ENCODE results near the gene ZNF426.
"Not testable (repeated sequence)": the region's sequence is repeated elsewhere in the genome, so short reads cannot be mapped to it uniquely, and the experiment has no call there.

ZNF426 gene

GRCh38 chr19:9566729-9567128 is 28.3 kb upstream of the ZNF426 start:
- no peak for DNase-seq (ENCODE audit: low spot score)
- in situ Hi-C loops (cut with MboI; ENCODE audit: low pct_unique_long_range_greater_than_20kb, low sequenced_read_pairs, unreplicated experiment) = no loop called here
- no peak for TF ChIP-seq CTCF (IDR thresholded peaks at IDR 0.05; ENCODE audit: extremely low read depth, insufficient read depth, missing control alignments)

GRCh38 chr19:9565900-9566705 is 27.7 kb upstream of the ZNF426 start:
- DNase-seq (ENCODE audit: low spot score) = no peak
- in situ Hi-C loops (cut with MboI; ENCODE audit: low pct_unique_long_range_greater_than_20kb, low sequenced_read_pairs, unreplicated experiment) = no loop called here
- no peak for TF ChIP-seq CTCF (IDR thresholded peaks at IDR 0.05; ENCODE audit: extremely low read depth, insufficient read depth, missing control alignments)

GRCh38 chr19:9552536-9553274 is 14.3 kb upstream of the ZNF426 start:
- TF ChIP-seq CTCF (IDR thresholded peaks at IDR 0.05; ENCODE audit: extremely low read depth, insufficient read depth, missing control alignments) = no peak
- DNase-seq (ENCODE audit: low spot score) = no peak
- in situ Hi-C loops (cut with MboI; ENCODE audit: low pct_unique_long_range_greater_than_20kb, low sequenced_read_pairs, unreplicated experiment) = no loop called here

- no peak for TF ChIP-seq CTCF (IDR thresholded peaks at IDR 0.05; ENCODE audit: extremely low read depth, insufficient read depth, missing control alignments)
- in situ Hi-C loops (cut with MboI; ENCODE audit: low pct_unique_long_range_greater_than_20kb, low sequenced_read_pairs, unreplicated experiment) = no loop called here
- DNase-seq (ENCODE audit: low spot score) = no peak
Measured at GRCh38 chr19:9547870-9548269, 9.4 kb upstream of the ZNF426 start.

- DNase-seq (ENCODE audit: low spot score); in situ Hi-C loops (cut with MboI; ENCODE audit: low pct_unique_long_range_greater_than_20kb, low sequenced_read_pairs, unreplicated experiment): not testable (repeated sequence)
Measured at GRCh38 chr19:9541281-9541680, 2.8 kb upstream of the ZNF426 start.

GRCh38 chr19:9539921-9540320 is 1.5 kb upstream of the ZNF426 start:
- in situ Hi-C loops (cut with MboI; ENCODE audit: low pct_unique_long_range_greater_than_20kb, low sequenced_read_pairs, unreplicated experiment); DNase-seq (ENCODE audit: low spot score): not testable (repeated sequence)

- DNase-seq (ENCODE audit: low spot score); in situ Hi-C loops (cut with MboI; ENCODE audit: low pct_unique_long_range_greater_than_20kb, low sequenced_read_pairs, unreplicated experiment): not testable (repeated sequence)
Measured at GRCh38 chr19:9539201-9539600, 756 bp upstream of the ZNF426 start.

GRCh38 chr19:9535934-9536333 is 2.5 kb downstream of the ZNF426 start:
- in situ Hi-C loops (cut with MboI; ENCODE audit: low pct_unique_long_range_greater_than_20kb, low sequenced_read_pairs, unreplicated experiment) = no loop called here
- no peak for DNase-seq (ENCODE audit: low spot score)
- no peak for TF ChIP-seq CTCF (IDR thresholded peaks at IDR 0.05; ENCODE audit: extremely low read depth, insufficient read depth, missing control alignments)

Measured in GM13977 (cell line).